GM12892 (cell line): ENCODE results near the gene CLASP1.

Source experiments
- POLR2A ChIP-seq: IDR thresholded peaks from 2 replicates; pipeline ENCODE4 v1.6.1; 2011; ENCODE audit warnings: low read depth, low read length, control low read depth
- POLR2AphosphoS5 ChIP-seq: IDR thresholded peaks from 2 replicates; pipeline ENCODE4 v1.6.1; 2011; ENCODE audit warnings: low read depth, low read length, control low read depth
- TAF1 ChIP-seq: IDR thresholded peaks from 2 replicates; pipeline ENCODE4 v1.6.1; 2011; ENCODE audit warnings: low read depth, mild to moderate bottlenecking, control low read depth, low read length, borderline replicate concordance

DNA sequence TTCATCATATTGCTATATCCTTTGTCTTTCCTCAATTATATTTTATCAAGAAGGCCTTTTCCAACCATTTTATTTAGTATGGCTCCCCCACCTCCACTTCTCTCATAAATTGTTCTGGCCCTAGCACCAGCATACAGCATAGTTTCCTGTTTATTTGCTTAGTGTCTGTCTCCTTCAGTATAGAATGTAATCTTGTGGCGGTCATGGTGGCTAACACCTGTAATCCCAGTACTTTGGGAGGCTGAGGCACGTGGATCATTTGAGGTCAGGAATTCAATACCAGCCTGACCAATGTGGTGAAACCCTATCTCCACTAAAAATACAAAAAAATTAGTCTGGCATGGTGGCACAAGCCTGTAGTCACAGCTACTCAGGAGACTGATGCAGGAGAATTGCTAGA is 39.6 kb upstream of the CLASP1 start:
- TF ChIP-seq POLR2AphosphoS5, result no peak
- TF ChIP-seq POLR2A, result no peak
- no peak for TF ChIP-seq TAF1
